RPMI8226 (cell line): ENCODE data around the gene AXIN1.
"Not testable (repeated sequence)": the region's sequence is repeated elsewhere in the genome, so short reads cannot be mapped to it uniquely, and the experiment has no call there.

ENCODE experiments used
- DNase-seq: peaks from one replicate; pipeline ENCODE4 v3.0.0-alpha.2; 2015

Gene AXIN1

GRCh38 chr16:351804-352520, 561 bp downstream of the AXIN1 start:
- DNase-seq: peak; percentile 50

- DNase-seq: no peak
Observed at GRCh38 chr16:350203-350602, 2.3 kb downstream of the AXIN1 start.

- DNase-seq: no peak
Observed at GRCh38 chr16:349211-349610, 3.3 kb downstream of the AXIN1 start.

- DNase-seq: not testable (repeated sequence)
Observed at GRCh38 chr16:348495-348894, 4.0 kb downstream of the AXIN1 start.

GRCh38 chr16:347203-347602, 5.3 kb downstream of the AXIN1 start:
- DNase-seq: no peak

GRCh38 chr16:346587-346986, 5.9 kb downstream of the AXIN1 start:
- DNase-seq: no peak

- DNase-seq: no peak
Observed at GRCh38 chr16:345772-346171, 6.8 kb downstream of the AXIN1 start.

GRCh38 chr16:342455-343213, 9.9 kb downstream of the AXIN1 start:
- no peak for DNase-seq

GRCh38 chr16:341974-342336, 10.6 kb downstream of the AXIN1 start:
- DNase-seq: not testable (repeated sequence)

- DNase-seq: not testable (repeated sequence)
Observed at GRCh38 chr16:341095-341973, 11.2 kb downstream of the AXIN1 start.

GRCh38 chr16:340370-341091, 12.0 kb downstream of the AXIN1 start:
- no peak for DNase-seq

- no peak for DNase-seq
Observed at GRCh38 chr16:339680-340079, 12.8 kb downstream of the AXIN1 start.

GRCh38 chr16:337975-338575, 14.4 kb downstream of the AXIN1 start:
- no peak for DNase-seq

GRCh38 chr16:337437-337836, 15.1 kb downstream of the AXIN1 start:
- DNase-seq: no peak

- no peak for DNase-seq
Observed at GRCh38 chr16:336269-336668, 16.3 kb downstream of the AXIN1 start.

GRCh38 chr16:334861-335632, 17.5 kb downstream of the AXIN1 start:
- not testable (repeated sequence) for DNase-seq

GRCh38 chr16:334164-334832, 18.2 kb downstream of the AXIN1 start:
- not testable (repeated sequence) for DNase-seq

- no peak for DNase-seq
Observed at GRCh38 chr16:333406-334094, 19.0 kb downstream of the AXIN1 start.

- not testable (repeated sequence) for DNase-seq
Observed at GRCh38 chr16:331181-331814, 21.2 kb downstream of the AXIN1 start.

- no peak for DNase-seq
Observed at GRCh38 chr16:330741-331140, 21.8 kb downstream of the AXIN1 start.
